Neural cell (in vitro differentiated cells): Measurements from ENCODE around the gene SEPTIN1. TPM values are rescaled to one million over a fixed set of nuclear protein-coding genes. Genes with fewer than 3 reads are reported as not detected.
A peak's percentile ranks its signal among the peaks of the same experiment; 100 is the strongest.

ENCODE experiments used
- H2AFZ ChIP-seq: fragments of 200-600, 300-800 bp; sonication (generic), shearing (Covaris generic); 2 replicates; pipeline ENCODE4 v1.6.0; 2014; ENCODE audit warnings: low read depth, mild to moderate bottlenecking, antibody characterized with exemption, low read length, moderate library complexity
- H3F3A ChIP-seq: fragments of 200-600 bp; shearing (Covaris generic); 2 replicates; pipeline ENCODE4 v1.6.1; 2016; ENCODE audit warnings: mild to moderate bottlenecking, moderate library complexity, mixed read lengths, antibody characterized with exemption, low read length; ENCODE audit not compliant: insufficient read depth, poor library complexity, severe bottlenecking
- H3K27ac ChIP-seq: fragments of 200-600, 300-800 bp; sonication (generic), shearing (Covaris generic); 2 replicates; pipeline ENCODE4 v1.5.1; 2014; ENCODE audit warnings: mild to moderate bottlenecking, low read length, moderate library complexity
- H3K27me3 ChIP-seq: fragments of 300-800, 200-600 bp; sonication (generic), shearing (Covaris generic); 2 replicates; pipeline ENCODE4 v1.6.0; 2014; ENCODE audit warnings: mild to moderate bottlenecking, low read depth, low read length, moderate library complexity; ENCODE audit not compliant: insufficient read depth
- H3K36me3 ChIP-seq: fragments of 300-800, 200-600 bp; sonication (generic), shearing (Covaris generic); 2 replicates; pipeline ENCODE4 v1.5.1; 2014; ENCODE audit warnings: mild to moderate bottlenecking, antibody characterized with exemption, low read length, moderate library complexity; ENCODE audit not compliant: insufficient read depth
- H3K4me2 ChIP-seq: fragments of 300-800, 200-600 bp; sonication (generic), shearing (Covaris generic); 2 replicates; pipeline ENCODE4 v1.6.0; 2014; ENCODE audit warnings: mild to moderate bottlenecking, low read length
- H3K4me3 ChIP-seq: fragments of 300-800, 200-600 bp; sonication (generic), shearing (Covaris generic); 2 replicates; pipeline ENCODE4 v1.5.1; 2014; ENCODE audit warnings: mild to moderate bottlenecking, low read length, moderate library complexity
- H3K79me2 ChIP-seq: fragments of 200-600 bp; shearing (Covaris generic); replicated peaks from 2 replicates; pipeline ENCODE4 v1.6.0; 2014; ENCODE audit warnings: mild to moderate bottlenecking, low read length, moderate library complexity; ENCODE audit not compliant: insufficient read depth
- H3K9ac ChIP-seq: fragments of 300-800, 200-600 bp; sonication (generic), shearing (Covaris generic); 2 replicates; pipeline ENCODE4 v1.6.1; 2016; ENCODE audit warnings: mild to moderate bottlenecking, low read length, mixed read lengths
- H3K9me2 ChIP-seq: fragments of 200-600 bp; shearing (Covaris generic); 2 replicates; pipeline ENCODE4 v1.6.1; 2016; ENCODE audit warnings: mild to moderate bottlenecking, low read length, mixed read lengths; ENCODE audit not compliant: insufficient read depth
- H3K9me3 ChIP-seq: fragments of 200-600, 300-800 bp; sonication (generic), shearing (Covaris generic); 2 replicates; pipeline ENCODE4 v1.6.1; 2016; ENCODE audit warnings: mild to moderate bottlenecking, mixed run types, low read length, moderate library complexity, mixed read lengths
- H4K20me1 ChIP-seq: fragments of 200-600 bp; shearing (Covaris generic); 2 replicates; pipeline ENCODE4 v1.6.1; 2016; ENCODE audit warnings: mild to moderate bottlenecking, mixed run types; ENCODE audit not compliant: insufficient read depth
- EP300 ChIP-seq: fragments of 450-650 bp; conservative IDR thresholded peaks from 2 replicates; pipeline ENCODE4 v1.6.1; 2014; ENCODE audit warnings: antibody characterized with exemption, mild to moderate bottlenecking, moderate library complexity; ENCODE audit not compliant: poor library complexity, severe bottlenecking
- EZH2 ChIP-seq: fragments of 200-600, 300-800 bp; shearing (Covaris generic), sonication (generic); IDR thresholded peaks from 2 replicates; pipeline ENCODE4 v1.6.1; 2014; ENCODE audit warnings: antibody characterized with exemption, low read length, borderline replicate concordance, mild to moderate bottlenecking; ENCODE audit not compliant: insufficient read depth, poor library complexity, severe bottlenecking
- MXI1 ChIP-seq: fragments of 450-650 bp; conservative IDR thresholded peaks from 2 replicates; pipeline ENCODE4 v1.6.1; 2014; ENCODE audit warnings: antibody characterized with exemption, mild to moderate bottlenecking; ENCODE audit not compliant: poor library complexity, severe bottlenecking
- POLR2AphosphoS5 ChIP-seq: IDR thresholded peaks from 2 replicates; pipeline ENCODE4 v1.6.1; 2012
- RAD21 ChIP-seq: fragments of 450-650 bp; conservative IDR thresholded peaks from 2 replicates; pipeline ENCODE4 v1.6.1; 2014; ENCODE audit warnings: antibody characterized with exemption, mild to moderate bottlenecking, moderate library complexity
- SMC3 ChIP-seq: fragments of 450-650 bp; conservative IDR thresholded peaks from 2 replicates; pipeline ENCODE4 v1.6.1; 2014; ENCODE audit warnings: antibody characterized with exemption, mild to moderate bottlenecking, moderate library complexity; ENCODE audit not compliant: poor library complexity
- TAF1 ChIP-seq: IDR thresholded peaks from 2 replicates; pipeline ENCODE4 v1.6.1; 2012; ENCODE audit warnings: low read depth
- polyA plus RNA-seq: library from polyadenylated mRNA; depleted of rRNA; stranded (reverse); fragments of >200 nt; gene quantifications from 2 replicates; pipeline ENCODE4 v1.2.3, GENCODE V29; 2014
- TF ChIP-seq, protein P1 (sequence below): IDR thresholded peaks from 2 replicates; pipeline ENCODE4 v1.6.1; 2012; ENCODE audit warnings: borderline replicate concordance
- TF ChIP-seq, protein P2 (sequence below): fragments of 450-650 bp; IDR thresholded peaks from 2 replicates; pipeline ENCODE4 v1.5.1; 2014; ENCODE audit warnings: antibody characterized with exemption, mild to moderate bottlenecking, moderate library complexity; ENCODE audit not compliant: poor library complexity, severe bottlenecking

SEPTIN1 gene
- polyA plus RNA-seq, 1 donor from 2014 or later = 0.38 TPM

DNA sequence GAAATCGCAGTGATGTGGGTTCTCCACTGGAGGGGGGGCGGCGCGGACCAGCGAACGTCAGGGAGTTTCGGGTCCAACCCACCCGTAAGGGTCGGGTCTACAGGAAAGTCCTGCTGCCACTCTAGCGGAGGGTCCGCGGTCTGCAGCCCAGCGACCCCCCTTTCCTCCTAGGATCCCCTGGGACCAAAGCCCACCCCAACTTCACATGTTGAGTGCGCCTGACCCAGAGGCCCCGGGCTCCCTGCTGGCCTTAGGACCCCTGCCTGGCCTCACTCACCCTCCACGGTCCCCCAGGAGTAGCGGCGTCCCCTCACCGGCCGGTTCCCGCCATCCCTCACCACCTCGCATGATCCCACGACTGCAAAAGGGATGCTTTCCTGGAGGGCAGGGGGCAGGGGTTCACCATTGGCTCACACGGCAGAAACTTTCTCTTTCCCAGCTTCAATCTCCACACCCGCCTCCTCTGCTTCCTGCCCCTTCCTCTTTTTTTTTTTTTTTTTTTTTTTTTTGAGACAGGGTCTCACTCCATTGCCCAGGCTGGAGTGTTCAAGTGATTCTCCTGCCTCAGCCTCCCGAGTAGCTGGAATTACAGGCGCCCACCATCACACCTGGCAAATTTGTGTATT, 3.1 kb downstream of the SEPTIN1 start:
- Histone ChIP-seq H3K4me2 (peak overlapping the region; percentile 91), H4K20me1 (no peaks in the 10 kb centered on the region), H3K9me2 (no peaks in the 10 kb centered on the region), H3K9me3 (no peaks in the 10 kb centered on the region), H3K27ac (peak overlapping the region; percentile 100), H3K79me2 (peaks cover 5% of the 10 kb centered on the region), H3K4me3 (peak overlapping the region; percentile 98), H2AFZ (no peak overlapping the region), H3F3A (no peaks in the 10 kb centered on the region), H3K36me3 (no peaks in the 10 kb centered on the region), H3K9ac (peak overlapping the region; percentile 100), H3K27me3 (no peaks in the 10 kb centered on the region)
- no peak for TF ChIP-seq MXI1

DNA sequence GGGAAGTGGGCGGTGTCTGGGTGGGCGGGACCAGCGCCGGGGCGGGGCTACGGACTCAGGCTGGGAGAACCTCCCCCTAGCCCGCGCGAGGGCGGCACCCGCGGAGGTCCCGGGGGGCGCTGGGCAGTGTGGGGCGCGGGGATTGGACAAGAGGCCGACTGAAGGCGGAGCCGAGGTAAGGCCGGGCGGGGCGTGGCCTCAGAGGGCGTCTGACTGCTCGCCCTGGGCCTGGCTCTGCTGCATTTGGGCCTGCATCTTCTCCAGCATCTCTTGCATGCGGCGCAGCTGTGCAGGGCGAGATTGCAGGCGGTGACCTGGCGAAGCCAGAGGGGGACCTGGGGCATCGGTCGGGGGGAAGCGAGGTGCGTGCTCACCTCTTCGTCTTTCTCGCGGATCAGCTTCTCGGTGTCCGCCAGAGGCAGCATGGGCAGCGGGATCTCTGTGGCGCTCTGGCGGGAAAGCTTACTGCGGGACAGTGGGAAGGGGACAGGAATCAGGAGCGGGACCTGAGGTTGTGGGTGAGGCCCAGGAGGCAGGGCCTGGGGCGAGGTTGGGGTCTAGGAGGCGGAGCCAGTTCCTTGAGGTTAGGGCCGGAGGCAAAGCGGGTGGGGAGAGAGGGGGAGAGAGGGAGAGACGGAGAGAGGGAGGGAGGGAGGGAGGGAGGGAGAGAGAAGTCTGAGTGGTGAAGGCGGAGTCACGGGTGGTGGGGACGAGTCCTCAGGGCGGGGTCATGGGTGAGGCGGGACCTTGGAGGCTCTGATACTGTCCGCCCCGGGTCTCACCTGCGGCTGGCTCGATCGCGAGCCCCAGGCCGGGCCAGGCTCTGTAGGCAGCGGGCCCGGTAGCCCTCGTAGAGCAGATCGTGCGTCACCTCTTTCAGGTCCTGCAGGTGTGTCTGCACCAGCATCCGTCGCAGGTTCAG, 3.9 kb downstream of the SEPTIN1 start:
- peak overlapping the region; percentile 98 for H3K4me3 ChIP-seq
- no peaks in the 10 kb centered on the region for H3K9me3 ChIP-seq
- TF ChIP-seq, protein P1, sequence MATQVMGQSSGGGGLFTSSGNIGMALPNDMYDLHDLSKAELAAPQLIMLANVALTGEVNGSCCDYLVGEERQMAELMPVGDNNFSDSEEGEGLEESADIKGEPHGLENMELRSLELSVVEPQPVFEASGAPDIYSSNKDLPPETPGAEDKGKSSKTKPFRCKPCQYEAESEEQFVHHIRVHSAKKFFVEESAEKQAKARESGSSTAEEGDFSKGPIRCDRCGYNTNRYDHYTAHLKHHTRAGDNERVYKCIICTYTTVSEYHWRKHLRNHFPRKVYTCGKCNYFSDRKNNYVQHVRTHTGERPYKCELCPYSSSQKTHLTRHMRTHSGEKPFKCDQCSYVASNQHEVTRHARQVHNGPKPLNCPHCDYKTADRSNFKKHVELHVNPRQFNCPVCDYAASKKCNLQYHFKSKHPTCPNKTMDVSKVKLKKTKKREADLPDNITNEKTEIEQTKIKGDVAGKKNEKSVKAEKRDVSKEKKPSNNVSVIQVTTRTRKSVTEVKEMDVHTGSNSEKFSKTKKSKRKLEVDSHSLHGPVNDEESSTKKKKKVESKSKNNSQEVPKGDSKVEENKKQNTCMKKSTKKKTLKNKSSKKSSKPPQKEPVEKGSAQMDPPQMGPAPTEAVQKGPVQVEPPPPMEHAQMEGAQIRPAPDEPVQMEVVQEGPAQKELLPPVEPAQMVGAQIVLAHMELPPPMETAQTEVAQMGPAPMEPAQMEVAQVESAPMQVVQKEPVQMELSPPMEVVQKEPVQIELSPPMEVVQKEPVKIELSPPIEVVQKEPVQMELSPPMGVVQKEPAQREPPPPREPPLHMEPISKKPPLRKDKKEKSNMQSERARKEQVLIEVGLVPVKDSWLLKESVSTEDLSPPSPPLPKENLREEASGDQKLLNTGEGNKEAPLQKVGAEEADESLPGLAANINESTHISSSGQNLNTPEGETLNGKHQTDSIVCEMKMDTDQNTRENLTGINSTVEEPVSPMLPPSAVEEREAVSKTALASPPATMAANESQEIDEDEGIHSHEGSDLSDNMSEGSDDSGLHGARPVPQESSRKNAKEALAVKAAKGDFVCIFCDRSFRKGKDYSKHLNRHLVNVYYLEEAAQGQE = peak; percentile 90
- no peak for TF ChIP-seq EP300
- peak; percentile 78 for TF ChIP-seq MXI1
- TF ChIP-seq SMC3 = peak; percentile 33
- TF ChIP-seq POLR2AphosphoS5 = peak; percentile 94
- TF ChIP-seq TAF1 = peak; percentile 74
- peak; percentile 35 for TF ChIP-seq RAD21
- TF ChIP-seq EZH2 = no peak
- TF ChIP-seq, protein P2, sequence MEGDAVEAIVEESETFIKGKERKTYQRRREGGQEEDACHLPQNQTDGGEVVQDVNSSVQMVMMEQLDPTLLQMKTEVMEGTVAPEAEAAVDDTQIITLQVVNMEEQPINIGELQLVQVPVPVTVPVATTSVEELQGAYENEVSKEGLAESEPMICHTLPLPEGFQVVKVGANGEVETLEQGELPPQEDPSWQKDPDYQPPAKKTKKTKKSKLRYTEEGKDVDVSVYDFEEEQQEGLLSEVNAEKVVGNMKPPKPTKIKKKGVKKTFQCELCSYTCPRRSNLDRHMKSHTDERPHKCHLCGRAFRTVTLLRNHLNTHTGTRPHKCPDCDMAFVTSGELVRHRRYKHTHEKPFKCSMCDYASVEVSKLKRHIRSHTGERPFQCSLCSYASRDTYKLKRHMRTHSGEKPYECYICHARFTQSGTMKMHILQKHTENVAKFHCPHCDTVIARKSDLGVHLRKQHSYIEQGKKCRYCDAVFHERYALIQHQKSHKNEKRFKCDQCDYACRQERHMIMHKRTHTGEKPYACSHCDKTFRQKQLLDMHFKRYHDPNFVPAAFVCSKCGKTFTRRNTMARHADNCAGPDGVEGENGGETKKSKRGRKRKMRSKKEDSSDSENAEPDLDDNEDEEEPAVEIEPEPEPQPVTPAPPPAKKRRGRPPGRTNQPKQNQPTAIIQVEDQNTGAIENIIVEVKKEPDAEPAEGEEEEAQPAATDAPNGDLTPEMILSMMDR = peak; percentile 47
- H2AFZ ChIP-seq = peak overlapping the region; percentile 98
- H3K27ac ChIP-seq = peak overlapping the region; percentile 100
- no peaks in the 10 kb centered on the region for H3K9me2 ChIP-seq
- no peaks in the 10 kb centered on the region for H3K36me3 ChIP-seq
- no peaks in the 10 kb centered on the region for H4K20me1 ChIP-seq
- H3K9ac ChIP-seq = peak overlapping the region; percentile 100
- H3K79me2 ChIP-seq = peaks cover 5% of the 10 kb centered on the region
- peak overlapping the region; percentile 91 for H3K4me2 ChIP-seq
- no peaks in the 10 kb centered on the region for H3K27me3 ChIP-seq
- no peaks in the 10 kb centered on the region for H3F3A ChIP-seq
